Right ventricle myocardium superior (tissue), 1 donor: ENCODE measurements around the gene PBX4. TPM values are rescaled to one million over a fixed set of nuclear protein-coding genes. Genes with fewer than 3 reads are reported as not detected.

Experiments
- ATAC-seq: fragments of 200-7000 bp; cut with Tn5 transposase; one replicate; pipeline ENCODE4 v1.9.1; 2020; ENCODE audit warnings: mild to moderate bottlenecking; ENCODE audit not compliant: poor library complexity
- DNase-seq: peaks from one replicate; pipeline ENCODE4 v3.0.0-alpha.2; 2020
- intact Hi-C: fragments of 100-400 bp; cut with DNase I; formaldehyde crosslinking; loops from one replicate; pipeline ENCODE4 v1.11.2; 2022
- total RNA-seq: library from RNA; stranded (reverse); fragmentation: NEBNext Ultra II Directional; extraction: Animal tissue kit (Norgen Biotek cat#: 25700); gene quantifications from one replicate; pipeline ENCODE4 v1.2.1, GENCODE V29; 2021
- donor health status: DM: no; HTN: yes; CAD: no; lungs with severe emphysema.

The PBX4 gene
- total RNA-seq, 1 donor from 2014 or later = not detected

GRCh38 chr19:19548915-19549759 lies 69.3 kb downstream of the PBX4 start:
- DNase-seq (no peak), ATAC-seq (no peak)
- intact Hi-C loops = no loop called here

GRCh38 chr19:19547674-19548336 lies 70.7 kb downstream of the PBX4 start:
- ATAC-seq (peak; percentile 74), DNase-seq (no peak)
- intact Hi-C loops = no loop called here

GRCh38 chr19:19546751-19547162 lies 71.7 kb downstream of the PBX4 start:
- intact Hi-C loops = no loop called here
- DNase-seq (peak; percentile 77), ATAC-seq (peak; percentile 82)

- ATAC-seq = no peak
- intact Hi-C loops = no loop called here
- DNase-seq = no peak
Measured at GRCh38 chr19:19545707-19546106, 72.8 kb downstream of the PBX4 start.

GRCh38 chr19:19544954-19545591 lies 73.4 kb downstream of the PBX4 start:
- ATAC-seq (no peak), DNase-seq (no peak)
- intact Hi-C loops = no loop called here

- DNase-seq (no peak), ATAC-seq (no peak)
- intact Hi-C loops = no loop called here
Measured at GRCh38 chr19:19544257-19544953, 74.1 kb downstream of the PBX4 start.

GRCh38 chr19:19543640-19544039 lies 74.8 kb downstream of the PBX4 start:
- no peak for DNase-seq
- no peak for ATAC-seq
- intact Hi-C loops = no loop called here

GRCh38 chr19:19543101-19543500 lies 75.4 kb downstream of the PBX4 start:
- DNase-seq (no peak), ATAC-seq (no peak)
- intact Hi-C loops = no loop called here

- intact Hi-C loops = no loop called here
- no peak for ATAC-seq
- DNase-seq = no peak
Measured at GRCh38 chr19:19542507-19542906, 76.0 kb downstream of the PBX4 start.

GRCh38 chr19:19541616-19542015 lies 76.9 kb downstream of the PBX4 start:
- DNase-seq = no peak
- no peak for ATAC-seq
- intact Hi-C loops = no loop called here

GRCh38 chr19:19540715-19541515 lies 77.6 kb downstream of the PBX4 start:
- intact Hi-C loops = no loop called here
- ATAC-seq (peak; percentile 32), DNase-seq (peak; percentile 69)

- DNase-seq (peak; percentile 84), ATAC-seq (peak; percentile 34)
- intact Hi-C loops = no loop called here
Measured at GRCh38 chr19:19540064-19540714, 78.3 kb downstream of the PBX4 start.

GRCh38 chr19:19539698-19540063 lies 78.8 kb downstream of the PBX4 start:
- no peak for ATAC-seq
- intact Hi-C loops = loop anchor here (10.0 kb wide), 1 partner anchor 405 kb away; no protein-coding TSS in a partner anchor
- no peak for DNase-seq

- DNase-seq (no peak), ATAC-seq (no peak)
- intact Hi-C loops = loop anchor here (10.0 kb wide), 1 partner anchor 406 kb away; no protein-coding TSS in a partner anchor
Measured at GRCh38 chr19:19538785-19539166, 79.7 kb downstream of the PBX4 start.

- peak; percentile 34 for ATAC-seq
- DNase-seq = peak; percentile 66
- intact Hi-C loops = loop anchor here (10.0 kb wide), 1 partner anchor 407 kb away; no protein-coding TSS in a partner anchor
Measured at GRCh38 chr19:19538061-19538784, 80.3 kb downstream of the PBX4 start, which contains the start of gene CILP2. CILP2 (plus strand) TSS chr19:19538265; CDS start chr19:19538350, 85 bp downstream.

- ATAC-seq (no peak), DNase-seq (no peak)
- intact Hi-C loops = loop anchor here (10.0 kb wide), 1 partner anchor 407 kb away; no protein-coding TSS in a partner anchor
Measured at GRCh38 chr19:19537075-19538048, 81.1 kb downstream of the PBX4 start.
